Measurements from ENCODE around the gene ERRFI1. TPM values are rescaled to one million over a fixed set of nuclear protein-coding genes. Genes with fewer than 3 reads are reported as not detected.

The ERRFI1 gene
- total RNA-seq, 1 experiment from 2014 or later = 44.6 TPM

GRCh38 chr1:8026153-8026975 is at the start of gene ERRFI1 (continued):
- TF ChIP-seq AR (CRISPR knock-in tag; IDR thresholded peaks at IDR 0.05) = no peak
- TF ChIP-seq MYBL2 (CRISPR knock-in tag; IDR thresholded peaks at IDR 0.05) = peak; percentile 84; the same call in 1 of the 2 replicates
- TF ChIP-seq, protein P1, sequence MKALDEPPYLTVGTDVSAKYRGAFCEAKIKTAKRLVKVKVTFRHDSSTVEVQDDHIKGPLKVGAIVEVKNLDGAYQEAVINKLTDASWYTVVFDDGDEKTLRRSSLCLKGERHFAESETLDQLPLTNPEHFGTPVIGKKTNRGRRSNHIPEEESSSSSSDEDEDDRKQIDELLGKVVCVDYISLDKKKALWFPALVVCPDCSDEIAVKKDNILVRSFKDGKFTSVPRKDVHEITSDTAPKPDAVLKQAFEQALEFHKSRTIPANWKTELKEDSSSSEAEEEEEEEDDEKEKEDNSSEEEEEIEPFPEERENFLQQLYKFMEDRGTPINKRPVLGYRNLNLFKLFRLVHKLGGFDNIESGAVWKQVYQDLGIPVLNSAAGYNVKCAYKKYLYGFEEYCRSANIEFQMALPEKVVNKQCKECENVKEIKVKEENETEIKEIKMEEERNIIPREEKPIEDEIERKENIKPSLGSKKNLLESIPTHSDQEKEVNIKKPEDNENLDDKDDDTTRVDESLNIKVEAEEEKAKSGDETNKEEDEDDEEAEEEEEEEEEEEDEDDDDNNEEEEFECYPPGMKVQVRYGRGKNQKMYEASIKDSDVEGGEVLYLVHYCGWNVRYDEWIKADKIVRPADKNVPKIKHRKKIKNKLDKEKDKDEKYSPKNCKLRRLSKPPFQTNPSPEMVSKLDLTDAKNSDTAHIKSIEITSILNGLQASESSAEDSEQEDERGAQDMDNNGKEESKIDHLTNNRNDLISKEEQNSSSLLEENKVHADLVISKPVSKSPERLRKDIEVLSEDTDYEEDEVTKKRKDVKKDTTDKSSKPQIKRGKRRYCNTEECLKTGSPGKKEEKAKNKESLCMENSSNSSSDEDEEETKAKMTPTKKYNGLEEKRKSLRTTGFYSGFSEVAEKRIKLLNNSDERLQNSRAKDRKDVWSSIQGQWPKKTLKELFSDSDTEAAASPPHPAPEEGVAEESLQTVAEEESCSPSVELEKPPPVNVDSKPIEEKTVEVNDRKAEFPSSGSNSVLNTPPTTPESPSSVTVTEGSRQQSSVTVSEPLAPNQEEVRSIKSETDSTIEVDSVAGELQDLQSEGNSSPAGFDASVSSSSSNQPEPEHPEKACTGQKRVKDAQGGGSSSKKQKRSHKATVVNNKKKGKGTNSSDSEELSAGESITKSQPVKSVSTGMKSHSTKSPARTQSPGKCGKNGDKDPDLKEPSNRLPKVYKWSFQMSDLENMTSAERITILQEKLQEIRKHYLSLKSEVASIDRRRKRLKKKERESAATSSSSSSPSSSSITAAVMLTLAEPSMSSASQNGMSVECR (CRISPR knock-in tag; IDR thresholded peaks at IDR 0.05; ENCODE audit: borderline replicate concordance) = peak; percentile 86; the same call in 1 of the 2 replicates
- TF ChIP-seq NR3C1 (CRISPR knock-in tag; conservative IDR thresholded peaks at IDR 0.05; ENCODE audit: low read depth) = no peak
- no peak for TF ChIP-seq PRRX2 (CRISPR knock-in tag; IDR thresholded peaks at IDR 0.05)
- TF ChIP-seq TP53 (CRISPR knock-in tag; IDR thresholded peaks at IDR 0.05) = peak; percentile 72; the same call in 1 of the 2 replicates
- TF ChIP-seq ZSCAN18 (CRISPR knock-in tag; IDR thresholded peaks at IDR 0.05) = no peak
- no peak for TF ChIP-seq CDX4 (CRISPR knock-in tag; IDR thresholded peaks at IDR 0.05; ENCODE audit: borderline replicate concordance)
- TF ChIP-seq, protein P2, sequence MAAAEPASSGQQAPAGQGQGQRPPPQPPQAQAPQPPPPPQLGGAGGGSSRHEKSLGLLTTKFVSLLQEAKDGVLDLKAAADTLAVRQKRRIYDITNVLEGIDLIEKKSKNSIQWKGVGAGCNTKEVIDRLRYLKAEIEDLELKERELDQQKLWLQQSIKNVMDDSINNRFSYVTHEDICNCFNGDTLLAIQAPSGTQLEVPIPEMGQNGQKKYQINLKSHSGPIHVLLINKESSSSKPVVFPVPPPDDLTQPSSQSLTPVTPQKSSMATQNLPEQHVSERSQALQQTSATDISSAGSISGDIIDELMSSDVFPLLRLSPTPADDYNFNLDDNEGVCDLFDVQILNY (CRISPR knock-in tag; IDR thresholded peaks at IDR 0.05) = peak; percentile 79
- no peak for TF ChIP-seq SMAD3 (CRISPR knock-in tag; IDR thresholded peaks at IDR 0.05; ENCODE audit: borderline replicate concordance)
- no peak for TF ChIP-seq MXD4 (CRISPR knock-in tag; IDR thresholded peaks at IDR 0.05; ENCODE audit: borderline replicate concordance)
- no peak for TF ChIP-seq ZNF423 (CRISPR knock-in tag; IDR thresholded peaks at IDR 0.05)
- no peak for TF ChIP-seq PRDM15 (CRISPR knock-in tag; IDR thresholded peaks at IDR 0.05)
- no peak for TF ChIP-seq RORB (CRISPR knock-in tag; IDR thresholded peaks at IDR 0.05)
- no peak for TF ChIP-seq FOXJ3 (CRISPR knock-in tag; IDR thresholded peaks at IDR 0.05; ENCODE audit: borderline replicate concordance)
- TF ChIP-seq ZBTB43 (CRISPR knock-in tag; IDR thresholded peaks at IDR 0.05) = peak; percentile 87
- TF ChIP-seq FOXP1 (CRISPR knock-in tag; IDR thresholded peaks at IDR 0.05; ENCODE audit: borderline replicate concordance) = peak; percentile 87; the same call in 1 of the 2 replicates
- TF ChIP-seq ZNF281 (CRISPR knock-in tag; IDR thresholded peaks at IDR 0.05) = no peak

Data from WTC11 (cell line).